Muscle of arm (tissue), 12 donors: ENCODE data around the gene C22orf42. TPM values are rescaled to one million over a fixed set of nuclear protein-coding genes. Genes with fewer than 3 reads are reported as not detected.
"Not testable (repeated sequence)": the region's sequence is repeated elsewhere in the genome, so short reads cannot be mapped to it uniquely, and the experiment has no call there.

Source experiments
- DNase-seq: peaks from one replicate; pipeline ENCODE4 v3.0.0-alpha.2; 2013
- polyA plus RNA-seq, 12 donors: library from polyadenylated mRNA; unstranded; fragments of 120-200 nt; gene quantifications; one replicate each; pipeline ENCODE4 v1.2.1, GENCODE V29; 2013; ENCODE audit not compliant: insufficient read length in 12 of 12

Gene C22orf42
- polyA plus RNA-seq, 12 donors = 0.48 TPM; not detected in 11

- DNase-seq = not testable (repeated sequence)
These were observed 22.2 kb downstream of the C22orf42 start for GRCh38 chr22:32136881-32137280.

- DNase-seq = not testable (repeated sequence)
These were observed 23.1 kb downstream of the C22orf42 start for GRCh38 chr22:32135958-32136357.

- DNase-seq = not testable (repeated sequence)
These were observed 24.3 kb downstream of the C22orf42 start for GRCh38 chr22:32134796-32135195.

DNA sequence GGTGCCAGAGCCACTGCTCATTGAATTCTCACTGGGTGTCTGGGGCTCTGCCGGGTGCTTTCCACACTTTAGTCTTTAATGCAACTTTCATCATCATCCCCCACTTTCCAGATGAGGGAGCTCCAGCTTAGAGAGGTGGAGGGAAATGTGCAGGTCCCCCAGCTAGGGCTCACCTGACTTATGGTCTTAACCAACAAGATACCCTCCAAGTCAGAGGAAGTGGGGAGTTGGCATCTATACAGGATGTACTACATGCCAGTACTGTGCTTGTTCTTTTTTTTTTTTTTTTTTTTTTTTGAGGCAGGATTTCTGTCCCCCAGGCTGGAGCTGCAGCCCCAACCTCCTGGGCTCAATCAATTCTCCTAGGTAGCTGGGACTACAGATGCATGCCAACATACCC is 26.3 kb downstream of the C22orf42 start:
- DNase-seq = no peak

- DNase-seq = no peak
These were observed 27.0 kb downstream of the C22orf42 start for GRCh38 chr22:32132126-32132525.

DNA sequence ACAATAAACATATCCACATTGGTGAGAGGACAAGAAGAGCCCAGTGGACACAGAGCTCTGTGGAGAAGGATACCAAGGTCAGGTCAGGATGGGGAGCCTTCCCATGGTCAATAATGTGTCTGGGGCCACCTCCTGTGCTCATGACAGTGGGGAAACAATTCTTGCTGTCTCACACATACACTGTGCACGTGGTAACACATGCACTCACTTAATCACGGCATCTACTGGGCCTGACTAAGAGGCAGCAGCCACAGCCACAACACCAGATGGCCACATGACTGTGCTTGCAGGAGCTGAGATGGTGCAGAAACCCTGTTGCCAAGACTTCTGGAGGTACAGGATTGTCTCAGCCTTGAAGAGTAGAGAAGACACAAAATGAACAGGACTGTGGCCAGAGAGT is 28.6 kb downstream of the C22orf42 start:
- DNase-seq = no peak

- no peak for DNase-seq
These were observed 31.2 kb downstream of the C22orf42 start for GRCh38 chr22:32127904-32128303.

- DNase-seq = no peak
These were observed 35.4 kb downstream of the C22orf42 start for GRCh38 chr22:32123657-32124056.

DNA sequence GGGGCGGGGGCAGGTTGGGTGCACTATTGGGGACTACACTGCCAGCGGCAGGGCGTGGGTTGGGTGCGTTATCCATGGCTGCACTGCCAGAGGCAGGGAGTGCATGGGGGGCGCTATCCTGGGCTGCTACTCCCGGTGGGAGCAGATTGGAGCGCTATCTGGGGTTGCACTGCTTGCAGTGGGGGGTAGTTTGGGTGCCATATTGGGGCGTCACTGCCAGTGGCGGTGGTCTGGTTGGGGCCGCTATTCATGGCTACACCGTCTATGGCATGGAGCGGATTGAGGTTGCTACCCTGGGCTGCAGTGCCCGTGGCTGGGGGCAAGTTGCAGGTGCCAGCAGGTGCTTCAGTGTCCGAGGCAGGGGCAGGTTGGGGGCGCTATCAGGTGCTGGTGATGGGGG is 36.2 kb downstream of the C22orf42 start:
- DNase-seq = no peak

GRCh38 chr22:32120603-32121002 is 38.5 kb downstream of the C22orf42 start:
- DNase-seq = no peak

- no peak for DNase-seq
These were observed 39.4 kb downstream of the C22orf42 start for GRCh38 chr22:32119568-32120235.

- no peak for DNase-seq
These were observed 46.7 kb downstream of the C22orf42 start for GRCh38 chr22:32112380-32112779.

DNA sequence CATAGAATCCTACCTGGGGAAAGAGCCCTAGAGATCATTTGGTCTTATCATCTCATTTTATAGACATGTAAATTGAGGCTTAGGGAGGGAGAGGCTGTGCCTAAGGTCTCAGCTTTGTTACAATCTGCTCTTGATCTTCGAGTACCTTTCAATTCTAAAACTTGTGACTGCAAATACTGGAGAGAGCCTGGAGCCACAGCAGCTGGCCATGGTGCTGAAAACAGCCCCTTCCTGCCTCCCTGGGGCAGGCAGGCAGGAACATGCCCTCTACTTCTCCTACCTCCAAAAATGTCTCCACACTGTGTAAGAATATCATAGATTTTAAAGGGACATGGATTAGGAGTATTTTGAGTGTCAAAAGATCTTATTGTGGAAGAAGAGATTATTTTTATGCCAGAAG is 52.2 kb downstream of the C22orf42 start:
- DNase-seq = no peak

DNA sequence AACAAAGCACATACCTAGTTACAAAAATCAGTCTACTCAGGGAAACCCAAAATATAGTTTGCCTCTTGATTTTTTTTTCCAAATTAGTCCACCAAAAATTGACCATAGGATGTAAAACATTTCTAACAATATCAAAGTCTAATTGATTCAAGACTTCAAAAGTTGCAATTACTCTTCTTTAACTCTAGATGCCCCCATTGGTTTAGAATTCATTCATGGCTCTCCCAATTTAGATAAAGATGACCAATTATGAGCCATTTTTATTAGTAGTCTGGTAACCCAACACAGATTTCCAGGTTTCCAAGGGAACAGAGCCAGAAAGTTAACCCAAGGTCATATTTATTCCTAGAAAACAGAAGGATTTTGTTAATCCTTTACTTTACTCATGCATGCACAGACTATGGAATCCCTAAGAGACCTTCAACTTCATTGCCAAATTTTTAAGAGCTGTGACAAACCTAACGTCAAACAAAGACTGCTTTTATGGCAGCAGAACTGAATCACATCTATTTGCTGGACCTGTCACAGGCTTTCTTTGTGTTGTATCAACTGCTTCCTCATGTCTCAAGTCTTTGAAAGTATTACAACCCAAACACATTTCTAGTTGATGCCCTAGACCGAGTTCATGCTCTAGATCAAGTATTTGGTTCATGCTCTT is 55.3 kb downstream of the C22orf42 start:
- no peak for DNase-seq

- DNase-seq = no peak
These were observed 58.4 kb downstream of the C22orf42 start for GRCh38 chr22:32100711-32101110.

Other genes with a start within 250 kb of the C22orf42 start
- 100 to 1,000 TPM in 6 of 12 donors, 10 to 100 TPM in 5, not detected in 1; 88.2 to 125 (median 102) TPM for gene YWHAH, start 214.8 kb downstream of the C22orf42 start, polyA plus RNA-seq
- 10 to 100 TPM in 1 of 12 donors, 1 to 10 TPM in 9, under 1 TPM in 1, not detected in 1; 0.71 to 10.8 (median 2.1) TPM for gene SLC5A1, start 116.0 kb downstream of the C22orf42 start, polyA plus RNA-seq
- under 1 TPM in 1 of 12 donors, not detected in 11; 0.15 TPM for gene RFPL2, start 45.8 kb upstream of the C22orf42 start, polyA plus RNA-seq
- 1 to 10 TPM in 3 of 12 donors, under 1 TPM in 7, not detected in 2; 0.48 to 2.1 (median 0.89) TPM for gene SLC5A4, start 96.0 kb upstream of the C22orf42 start, polyA plus RNA-seq
- gene RFPL3, start 198.6 kb upstream of the C22orf42 start, polyA plus RNA-seq = under 1 TPM in 2 of 12 donors, not detected in 10; 0.31 to 0.40 TPM